Measurements from ENCODE around the gene MNX1.

The MNX1 gene

DNA sequence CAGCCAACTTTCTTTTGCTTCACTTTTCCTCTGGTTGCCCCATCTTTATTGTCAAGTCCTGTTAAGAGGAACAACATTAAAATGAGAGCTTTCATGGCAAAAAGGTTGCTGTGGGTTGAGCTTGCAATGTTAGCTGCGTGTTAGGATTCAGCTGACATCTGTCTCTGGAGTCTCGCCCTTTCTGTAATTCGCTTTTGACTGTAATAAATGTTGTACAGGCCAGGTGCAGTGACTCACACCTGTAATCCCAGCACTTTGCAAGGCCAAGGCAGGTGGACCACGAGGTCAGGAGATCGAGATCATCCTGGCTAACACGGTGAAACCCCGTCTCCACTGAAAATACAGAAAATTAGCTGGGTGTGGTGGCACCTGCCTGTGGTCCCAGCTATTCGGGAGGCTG lies 24.1 kb downstream of the MNX1 start:
- Histone ChIP-seq H3K36me3 (ENCODE audit: control insufficient read depth, insufficient read depth, low read length) (no peaks in the 10 kb centered on the region), H3K4me3 (ENCODE audit: low read length) (no peak overlapping the region), H3K27me3 (ENCODE audit: control insufficient read depth, insufficient read depth, low read length) (no peaks in the 10 kb centered on the region), H3K27ac (ENCODE audit: low read length) (no peak overlapping the region), H3K4me1 (ENCODE audit: control insufficient read depth, insufficient read depth, low read length) (no peaks in the 10 kb centered on the region; the same call in 1 of the 2 replicates), H3K9me3 (ENCODE audit: control insufficient read depth, insufficient read depth, low read length) (no peaks in the 10 kb centered on the region; the same call in 1 of the 2 replicates)
- DNase-seq (ENCODE audit: low read depth, low spot score) = no peak
- no CpG with 5 or more reads among the region's 8 CpGs for WGBS (ENCODE audit: insufficient coverage, insufficient read length)

GRCh38 chr7:156985101-156985992 lies 25.1 kb downstream of the MNX1 start:
- Histone ChIP-seq H3K27ac (ENCODE audit: low read length) (no peak overlapping the region), H3K4me1 (ENCODE audit: control insufficient read depth, insufficient read depth, low read length) (no peaks in the 10 kb centered on the region; the same call in 1 of the 2 replicates), H3K36me3 (ENCODE audit: control insufficient read depth, insufficient read depth, low read length) (no peaks in the 10 kb centered on the region), H3K27me3 (ENCODE audit: control insufficient read depth, insufficient read depth, low read length) (no peaks in the 10 kb centered on the region), H3K4me3 (ENCODE audit: low read length) (no peak overlapping the region), H3K9me3 (ENCODE audit: control insufficient read depth, insufficient read depth, low read length) (no peaks in the 10 kb centered on the region; the same call in 1 of the 2 replicates)
- no CpG with 5 or more reads among the region's 29 CpGs for WGBS (ENCODE audit: insufficient coverage, insufficient read length)
- DNase-seq (ENCODE audit: low read depth, low spot score) = no peak

- no peak overlapping the region for H3K4me3 ChIP-seq (ENCODE audit: low read length)
- no peaks in the 10 kb centered on the region for H3K27me3 ChIP-seq (ENCODE audit: control insufficient read depth, insufficient read depth, low read length)
- H3K9me3 ChIP-seq (ENCODE audit: control insufficient read depth, insufficient read depth, low read length) = no peaks in the 10 kb centered on the region; the same call in 1 of the 2 replicates
- no CpG with 5 or more reads among the region's 14 CpGs for WGBS (ENCODE audit: insufficient coverage, insufficient read length)
- DNase-seq (ENCODE audit: low read depth, low spot score) = no peak
- H3K4me1 ChIP-seq (ENCODE audit: control insufficient read depth, insufficient read depth, low read length) = no peaks in the 10 kb centered on the region; the same call in 1 of the 2 replicates
- H3K36me3 ChIP-seq (ENCODE audit: control insufficient read depth, insufficient read depth, low read length) = no peaks in the 10 kb centered on the region
- H3K27ac ChIP-seq (ENCODE audit: low read length) = no peak overlapping the region
These were observed 26.1 kb downstream of the MNX1 start for GRCh38 chr7:156984174-156984891.

GRCh38 chr7:156979711-156980110 lies 30.8 kb downstream of the MNX1 start:
- WGBS (ENCODE audit: insufficient coverage, insufficient read length) = no CpG with 5 or more reads among the region's 4 CpGs

GRCh38 chr7:156979007-156979606 lies 31.4 kb downstream of the MNX1 start:
- Histone ChIP-seq H3K36me3 (ENCODE audit: control insufficient read depth, insufficient read depth, low read length) (no peaks in the 10 kb centered on the region), H3K4me1 (ENCODE audit: control insufficient read depth, insufficient read depth, low read length) (no peaks in the 10 kb centered on the region), H3K9me3 (ENCODE audit: control insufficient read depth, insufficient read depth, low read length) (no peaks in the 10 kb centered on the region), H3K27me3 (ENCODE audit: control insufficient read depth, insufficient read depth, low read length) (no peaks in the 10 kb centered on the region), H3K4me3 (ENCODE audit: low read length) (no peak overlapping the region), H3K27ac (ENCODE audit: low read length) (no peak overlapping the region)
- no CpG with 5 or more reads among the region's 1 CpG for WGBS (ENCODE audit: insufficient coverage, insufficient read length)
- DNase-seq (ENCODE audit: low read depth, low spot score) = no peak

More at GRCh38 chr7:156979711-156980110, 30.8 kb downstream of the MNX1 start:
- H3K9me3 ChIP-seq (ENCODE audit: control insufficient read depth, insufficient read depth, low read length) = no peaks in the 10 kb centered on the region; the same call in 1 of the 2 replicates
- no peak for DNase-seq (ENCODE audit: low read depth, low spot score)
- no peaks in the 10 kb centered on the region for H3K4me1 ChIP-seq (ENCODE audit: control insufficient read depth, insufficient read depth, low read length)
- no peaks in the 10 kb centered on the region for H3K27me3 ChIP-seq (ENCODE audit: control insufficient read depth, insufficient read depth, low read length)
- H3K27ac ChIP-seq (ENCODE audit: low read length) = no peak overlapping the region
- no peak overlapping the region for H3K4me3 ChIP-seq (ENCODE audit: low read length)
- H3K36me3 ChIP-seq (ENCODE audit: control insufficient read depth, insufficient read depth, low read length) = no peaks in the 10 kb centered on the region

DNA sequence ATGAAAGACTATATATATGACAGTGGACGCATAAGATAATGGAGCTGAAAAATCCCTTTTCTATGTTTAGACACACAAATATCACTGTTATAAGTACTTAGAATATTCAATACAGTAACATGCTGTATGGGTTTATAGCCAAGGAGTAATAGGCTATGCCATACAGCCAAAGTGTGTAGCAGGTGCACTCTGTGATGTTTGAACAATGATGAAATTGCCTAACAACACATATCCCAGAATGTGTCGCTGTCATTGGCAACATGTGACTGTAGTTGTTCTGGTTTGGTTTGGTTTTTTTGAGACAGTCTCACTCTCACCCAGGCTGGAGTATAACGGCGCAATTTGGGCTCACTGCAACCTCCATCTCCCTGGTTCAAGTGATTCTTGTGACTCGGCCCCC lies 34.8 kb downstream of the MNX1 start:
- no CpG with 5 or more reads among the region's 5 CpGs for WGBS (ENCODE audit: insufficient coverage, insufficient read length)
- H3K27ac ChIP-seq (ENCODE audit: low read length) = no peak overlapping the region

GRCh38 chr7:156969972-156970420 lies 40.5 kb downstream of the MNX1 start:
- no peaks in the 10 kb centered on the region for H3K4me1 ChIP-seq (ENCODE audit: control insufficient read depth, insufficient read depth, low read length)
- H3K36me3 ChIP-seq (ENCODE audit: control insufficient read depth, insufficient read depth, low read length) = peaks cover 17% of the 10 kb centered on the region
- H3K9me3 ChIP-seq (ENCODE audit: control insufficient read depth, insufficient read depth, low read length) = no peaks in the 10 kb centered on the region
- WGBS (ENCODE audit: insufficient coverage, insufficient read length) = no CpG with 5 or more reads among the region's 3 CpGs
- no peak for DNase-seq (ENCODE audit: low read depth, low spot score)
- H3K27me3 ChIP-seq (ENCODE audit: control insufficient read depth, insufficient read depth, low read length) = no peaks in the 10 kb centered on the region
- no peak overlapping the region for H3K27ac ChIP-seq (ENCODE audit: low read length)
- H3K4me3 ChIP-seq (ENCODE audit: low read length) = no peak overlapping the region

More for the DNA sequence above, 34.8 kb downstream of the MNX1 start:
- DNase-seq (ENCODE audit: low read depth, low spot score) = no peak
- Histone ChIP-seq H3K4me3 (ENCODE audit: low read length) (no peak overlapping the region), H3K4me1 (ENCODE audit: control insufficient read depth, insufficient read depth, low read length) (no peaks in the 10 kb centered on the region), H3K9me3 (ENCODE audit: control insufficient read depth, insufficient read depth, low read length) (no peaks in the 10 kb centered on the region), H3K27me3 (ENCODE audit: control insufficient read depth, insufficient read depth, low read length) (no peaks in the 10 kb centered on the region), H3K36me3 (ENCODE audit: control insufficient read depth, insufficient read depth, low read length) (no peaks in the 10 kb centered on the region)

- H3K27ac ChIP-seq (ENCODE audit: low read length) = no peak overlapping the region
- H3K27me3 ChIP-seq (ENCODE audit: control insufficient read depth, insufficient read depth, low read length) = no peaks in the 10 kb centered on the region
- H3K4me1 ChIP-seq (ENCODE audit: control insufficient read depth, insufficient read depth, low read length) = no peaks in the 10 kb centered on the region
- H3K4me3 ChIP-seq (ENCODE audit: low read length) = no peak overlapping the region
- DNase-seq (ENCODE audit: low read depth, low spot score) = no peak
- H3K9me3 ChIP-seq (ENCODE audit: control insufficient read depth, insufficient read depth, low read length) = no peaks in the 10 kb centered on the region
- no CpG with 5 or more reads among the region's 27 CpGs for WGBS (ENCODE audit: insufficient coverage, insufficient read length)
- H3K36me3 ChIP-seq (ENCODE audit: control insufficient read depth, insufficient read depth, low read length) = peaks cover 23% of the 10 kb centered on the region
These were observed 42.3 kb downstream of the MNX1 start for GRCh38 chr7:156968183-156968582.

DNA sequence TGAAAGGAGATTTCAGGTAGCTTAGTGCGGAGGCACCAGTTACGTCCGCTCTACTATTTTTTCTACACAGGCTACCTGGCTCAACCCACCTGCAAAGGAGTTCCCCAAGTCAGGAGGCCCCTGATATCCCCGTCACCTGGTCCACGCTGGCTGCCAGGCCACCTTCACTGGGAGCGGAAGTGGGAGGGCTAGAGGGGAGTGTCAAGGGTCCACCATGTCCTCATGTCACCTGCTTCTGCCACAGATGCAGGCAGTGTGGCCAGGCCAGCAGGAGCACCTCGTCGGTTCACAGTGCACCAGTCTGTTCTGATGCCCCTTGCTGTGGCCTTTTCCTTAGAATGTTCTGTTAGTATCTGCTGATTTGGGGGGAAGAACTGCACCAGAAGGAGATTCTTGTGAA lies 44.1 kb downstream of the MNX1 start:
- no CpG with 5 or more reads among the region's 8 CpGs for WGBS (ENCODE audit: insufficient coverage, insufficient read length)
- Histone ChIP-seq H3K36me3 (ENCODE audit: control insufficient read depth, insufficient read depth, low read length) (peaks cover 37% of the 10 kb centered on the region), H3K4me1 (ENCODE audit: control insufficient read depth, insufficient read depth, low read length) (no peaks in the 10 kb centered on the region)

GRCh38 chr7:156964971-156965370 lies 45.5 kb downstream of the MNX1 start:
- no peaks in the 10 kb centered on the region for H3K4me1 ChIP-seq (ENCODE audit: control insufficient read depth, insufficient read depth, low read length)
- H3K4me3 ChIP-seq (ENCODE audit: low read length) = no peak overlapping the region
- H3K27ac ChIP-seq (ENCODE audit: low read length) = no peak overlapping the region
- H3K9me3 ChIP-seq (ENCODE audit: control insufficient read depth, insufficient read depth, low read length) = no peaks in the 10 kb centered on the region
- no CpG with 5 or more reads among the region's 11 CpGs for WGBS (ENCODE audit: insufficient coverage, insufficient read length)
- H3K27me3 ChIP-seq (ENCODE audit: control insufficient read depth, insufficient read depth, low read length) = no peaks in the 10 kb centered on the region
- no peak for DNase-seq (ENCODE audit: low read depth, low spot score)
- peaks cover 49% of the 10 kb centered on the region for H3K36me3 ChIP-seq (ENCODE audit: control insufficient read depth, insufficient read depth, low read length)

More for the DNA sequence above, 44.1 kb downstream of the MNX1 start:
- no peak for DNase-seq (ENCODE audit: low read depth, low spot score)
- H3K27me3 ChIP-seq (ENCODE audit: control insufficient read depth, insufficient read depth, low read length) = no peaks in the 10 kb centered on the region
- H3K27ac ChIP-seq (ENCODE audit: low read length) = no peak overlapping the region
- no peak overlapping the region for H3K4me3 ChIP-seq (ENCODE audit: low read length)
- H3K9me3 ChIP-seq (ENCODE audit: control insufficient read depth, insufficient read depth, low read length) = no peaks in the 10 kb centered on the region

Data from iPS DF 6.9 (cell line).